Raji (cell line): ENCODE measurements around the gene CREM.

Source experiments
- POLR2A ChIP-seq: IDR thresholded peaks from 2 replicates; pipeline ENCODE4 v1.6.1; 2011; ENCODE audit warnings: low read depth, low read length, control low read depth; ENCODE audit not compliant: insufficient read depth

Gene CREM

GRCh38 chr10:35127289-35127891 is 744 bp downstream of the CREM start:
- TF ChIP-seq POLR2A = no peak

- no peak for TF ChIP-seq POLR2A
Observed at GRCh38 chr10:35129185-35129674, 2.6 kb downstream of the CREM start.

- no peak for TF ChIP-seq POLR2A
Observed at GRCh38 chr10:35130663-35131062, 4.0 kb downstream of the CREM start.

GRCh38 chr10:35132727-35133126 is 6.1 kb downstream of the CREM start:
- no peak for TF ChIP-seq POLR2A

- TF ChIP-seq POLR2A = no peak
Observed at GRCh38 chr10:35133586-35133985, 6.9 kb downstream of the CREM start.

DNA sequence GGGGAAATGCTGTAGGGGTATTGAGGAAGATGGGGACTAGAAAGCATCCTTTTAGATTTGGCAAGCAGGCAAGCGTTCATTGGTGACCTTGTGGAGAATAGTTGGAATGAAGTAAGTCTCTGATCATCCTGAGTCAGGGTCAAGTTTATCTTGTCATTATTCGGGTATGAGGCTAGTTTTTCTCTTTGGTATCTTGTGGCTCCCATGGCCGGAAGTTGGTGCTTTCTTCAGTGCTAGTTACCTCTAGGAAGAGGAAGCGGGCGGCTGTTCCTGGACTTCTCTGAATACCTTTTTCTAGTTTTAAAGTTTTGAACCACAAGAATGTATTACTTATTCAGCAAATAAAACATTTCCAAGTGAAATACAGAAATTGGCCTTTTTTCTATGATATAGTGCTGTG is 9.2 kb downstream of the CREM start:
- TF ChIP-seq POLR2A = no peak

- TF ChIP-seq POLR2A = no peak
Observed at GRCh38 chr10:35136263-35136815, 9.7 kb downstream of the CREM start.

- no peak for TF ChIP-seq POLR2A
Observed at GRCh38 chr10:35140126-35140525, 13.5 kb downstream of the CREM start.

GRCh38 chr10:35140727-35141126 is 14.1 kb downstream of the CREM start:
- no peak for TF ChIP-seq POLR2A

- TF ChIP-seq POLR2A = no peak
Observed at GRCh38 chr10:35150308-35150707, 23.7 kb downstream of the CREM start.

DNA sequence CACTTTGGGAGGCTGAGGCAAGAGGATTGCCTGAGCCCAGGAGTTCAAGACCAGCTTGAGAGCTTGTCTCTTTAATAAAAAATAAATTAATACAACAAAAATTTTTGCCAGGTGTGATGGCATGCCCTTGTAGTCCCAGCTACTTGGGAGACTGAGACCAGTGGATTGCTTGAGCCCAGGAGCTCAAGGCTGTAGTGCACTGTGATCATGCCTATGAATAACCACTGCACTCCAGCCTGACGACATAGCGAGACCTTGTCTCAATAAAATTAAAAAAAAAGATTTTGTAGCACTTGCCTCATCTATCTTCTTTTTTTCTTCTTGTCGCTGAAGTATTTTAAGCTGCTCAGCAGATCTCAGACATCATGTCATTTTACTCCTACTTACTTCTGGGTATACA is 26.3 kb downstream of the CREM start:
- TF ChIP-seq POLR2A = no peak

DNA sequence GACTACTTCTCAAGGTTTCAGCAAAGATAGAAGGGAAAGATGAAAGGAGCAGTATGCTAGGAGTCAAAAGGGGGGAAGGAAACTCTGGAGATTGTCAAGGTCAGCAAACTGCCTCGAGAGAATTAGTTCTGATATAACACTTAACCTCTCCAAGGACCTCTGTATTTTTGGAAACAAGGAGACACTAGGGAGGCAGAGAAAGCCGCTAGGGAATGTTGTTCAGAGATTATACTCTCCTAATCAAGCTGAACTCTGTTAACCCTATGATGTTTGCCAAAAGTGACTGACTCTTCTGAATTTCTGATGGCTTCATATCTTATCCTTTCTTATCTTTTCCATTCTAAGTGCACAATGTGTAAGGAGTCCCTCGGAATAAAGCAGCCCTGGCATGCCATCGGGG is 27.1 kb downstream of the CREM start:
- TF ChIP-seq POLR2A = no peak

DNA sequence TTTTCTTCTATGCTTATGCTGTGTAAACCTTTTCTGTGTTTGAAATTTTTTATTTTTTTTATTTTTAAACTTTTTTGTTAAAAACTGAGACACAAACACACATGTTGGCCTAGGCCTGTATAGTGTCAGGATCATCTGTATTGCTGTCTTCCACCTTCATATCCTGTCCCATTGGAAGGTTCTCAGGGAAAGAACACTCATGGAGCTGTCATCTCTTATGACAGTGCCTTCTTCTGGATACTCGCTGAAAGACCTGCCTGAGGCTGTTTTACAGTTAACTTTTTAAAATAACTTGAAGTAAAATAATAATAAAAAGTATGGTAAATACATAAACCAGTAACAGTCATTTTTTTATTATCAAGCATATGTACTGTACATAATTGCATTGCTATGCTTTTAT is 34.1 kb downstream of the CREM start:
- TF ChIP-seq POLR2A = no peak

DNA sequence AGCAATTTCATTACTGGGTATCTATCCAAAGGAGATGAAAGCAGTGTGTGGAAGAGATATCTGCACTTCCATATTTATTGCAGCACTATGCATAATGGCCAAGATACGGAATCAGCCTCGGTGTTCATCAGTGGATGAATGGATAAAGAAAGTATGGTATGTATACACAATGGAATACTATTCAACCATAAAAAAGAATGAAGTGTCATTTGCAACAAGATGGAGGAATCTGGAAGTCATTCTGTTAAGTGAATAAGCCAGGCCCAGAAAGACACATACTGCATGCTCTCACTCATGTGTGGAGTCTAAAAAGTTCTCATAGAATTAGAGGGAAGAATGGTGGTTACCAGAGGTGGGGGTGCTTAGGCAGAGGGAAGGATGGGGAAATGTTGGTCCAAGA is 35.3 kb downstream of the CREM start:
- no peak for TF ChIP-seq POLR2A

- TF ChIP-seq POLR2A = no peak
Observed at GRCh38 chr10:35165136-35165535, 38.5 kb downstream of the CREM start.

- TF ChIP-seq POLR2A = no peak
Observed at GRCh38 chr10:35165811-35166210, 39.2 kb downstream of the CREM start.

GRCh38 chr10:35166607-35167006 is 40.0 kb downstream of the CREM start:
- TF ChIP-seq POLR2A = no peak

DNA sequence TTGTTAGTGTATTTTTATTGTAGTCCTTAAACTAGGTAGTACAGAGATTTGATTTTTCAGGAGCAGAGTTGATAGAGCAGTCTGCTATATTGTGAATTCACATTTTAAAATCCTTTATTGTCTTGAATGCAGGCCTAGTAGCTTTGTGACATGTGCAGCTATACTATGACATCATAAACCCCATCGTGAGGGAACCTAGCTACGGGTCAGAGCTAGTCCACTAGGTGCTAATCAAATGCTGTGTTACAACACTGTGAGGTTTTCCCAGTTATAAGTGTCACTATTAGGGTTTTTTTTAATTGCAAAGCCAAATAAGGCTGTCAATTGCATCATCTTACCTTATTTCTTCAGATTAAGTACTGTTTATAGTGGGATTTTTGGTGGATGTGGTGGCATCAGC is 40.7 kb downstream of the CREM start:
- no peak for TF ChIP-seq POLR2A

DNA sequence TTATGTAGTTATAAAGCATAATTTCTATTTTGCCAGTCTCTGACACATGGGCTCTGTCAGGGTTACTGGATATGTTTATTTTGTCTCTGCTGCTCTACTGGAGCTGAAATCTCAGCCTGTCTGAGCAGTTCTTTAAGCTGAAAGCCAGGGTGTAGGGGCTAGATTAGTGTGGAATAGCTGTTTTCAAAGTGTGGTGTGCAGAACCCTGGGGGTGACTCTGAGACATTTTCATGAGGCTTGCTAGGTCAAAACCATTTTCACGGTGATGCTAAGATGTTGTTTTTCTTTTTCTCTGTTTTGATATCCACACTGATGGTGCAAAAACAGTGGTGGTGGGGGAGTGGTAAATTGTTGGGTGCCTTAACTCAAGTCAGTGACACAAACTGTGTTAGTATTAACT is 45.5 kb downstream of the CREM start:
- no peak for TF ChIP-seq POLR2A
